ENCODE measurements around the gene BAZ1B.
A peak's percentile ranks its signal among the peaks of the same experiment; 100 is the strongest.

Gene BAZ1B

DNA sequence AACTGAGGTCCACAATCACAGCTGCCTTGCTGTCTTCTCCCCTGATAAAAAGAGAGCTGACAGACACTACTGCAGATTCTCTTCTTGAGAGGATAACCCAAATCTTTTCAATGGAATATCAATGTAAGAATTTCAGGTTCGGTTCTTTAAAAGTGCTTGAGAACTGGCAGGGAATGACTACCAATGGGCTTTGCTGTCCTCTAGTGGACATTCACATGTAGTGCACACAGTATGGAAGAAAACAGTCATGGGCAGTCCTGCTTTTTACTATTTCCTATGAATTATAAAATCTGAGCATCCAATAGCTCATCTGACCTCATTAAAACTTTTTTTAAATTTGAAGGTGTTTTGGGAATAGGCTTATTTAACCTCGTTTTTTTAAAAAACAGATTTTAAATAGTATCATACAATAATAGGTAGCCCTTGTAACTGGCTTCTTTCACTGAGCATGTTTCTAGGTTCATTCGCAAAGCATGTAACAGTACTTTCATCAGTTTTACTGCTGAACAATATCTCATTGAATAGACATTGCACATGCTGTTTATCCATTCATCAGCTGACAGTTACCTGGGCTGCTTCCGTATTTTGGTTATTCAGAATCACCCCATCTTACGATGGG, 70.2 kb downstream of the BAZ1B start:
- POLR2A ChIA-PET = no interaction called here
- no peak overlapping the region for H3K27ac ChIP-seq (ENCODE audit: insufficient read depth in 1 of 2, low read depth in 1 of 2, low read length in 2 of 2, poor library complexity in 1 of 2, severe bottlenecking in 2 of 2)
- peaks cover 22 to 83% (median 59%) of the 10 kb centered on the region in 4 experiments for H3K36me3 ChIP-seq (ENCODE audit: control insufficient read depth in 4 of 4, insufficient read depth in 4 of 4, low read length in 3 of 4)
- H3K9me3 ChIP-seq (ENCODE audit: control extremely low read depth in 1 of 5, control insufficient read depth in 4 of 5, insufficient read depth in 2 of 5, low read depth in 1 of 5, low read length in 4 of 5) = no peaks in the 10 kb centered on the region
- DNase-seq = peak; percentile 66 to 82 (median 76)
- CTCF ChIA-PET = interaction anchor here (0.6 to 3.2 kb wide), 22 partner anchors 8 to 146 kb away, joined by 3 to 15 read pairs (median 4); no protein-coding TSS in a partner anchor
- H3K27me3 ChIP-seq (replicated peaks in 2 of 5; ENCODE audit: control insufficient read depth in 4 of 5, insufficient read depth in 5 of 5, low read length in 4 of 5) = no peaks in the 10 kb centered on the region
- H3K4me1 ChIP-seq (ENCODE audit: control extremely low read depth in 1 of 4, control insufficient read depth in 4 of 4, insufficient read depth in 4 of 4, low read length in 3 of 4) = peaks cover 0 to 3% (median 0%) of the 10 kb centered on the region in 4 experiments
- WGBS (ENCODE audit: insufficient coverage) = 96% methylated on average over 3 of the region's 5 CpGs
- no peak overlapping the region for H3K4me3 ChIP-seq (ENCODE audit: control insufficient read depth in 1 of 7, extremely low read depth in 1 of 7, insufficient read depth in 4 of 7, low read depth in 2 of 7, low read length in 6 of 7)

DNA sequence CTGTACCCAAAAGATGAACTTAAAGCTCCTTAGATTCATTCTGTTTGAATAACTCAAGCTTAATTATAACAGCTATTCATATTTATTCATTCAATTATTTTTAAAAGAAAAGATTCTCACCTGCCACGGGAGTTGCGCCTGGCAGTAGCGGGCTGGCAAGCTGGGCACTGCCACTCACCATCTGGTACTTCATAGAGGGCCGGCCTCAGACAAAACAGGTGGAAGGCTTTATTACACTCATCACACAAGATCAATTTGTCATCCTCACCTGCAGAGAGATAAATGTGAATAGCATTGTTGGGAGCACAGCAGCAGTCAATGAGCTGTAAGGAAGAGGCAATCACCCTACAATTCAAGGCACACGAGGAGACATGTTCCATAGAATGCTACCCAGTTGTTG, 72.7 kb downstream of the BAZ1B start:
- Histone ChIP-seq H3K27me3 (replicated peaks in 2 of 5; ENCODE audit: control insufficient read depth in 4 of 5, insufficient read depth in 5 of 5, low read length in 4 of 5) (no peaks in the 10 kb centered on the region), H3K36me3 (ENCODE audit: control insufficient read depth in 4 of 4, insufficient read depth in 4 of 4, low read length in 3 of 4) (peaks cover 20 to 82% (median 62%) of the 10 kb centered on the region in 4 experiments), H3K4me3 (ENCODE audit: control insufficient read depth in 1 of 7, extremely low read depth in 1 of 7, insufficient read depth in 4 of 7, low read depth in 2 of 7, low read length in 6 of 7) (no peak overlapping the region), H3K9me3 (ENCODE audit: control extremely low read depth in 1 of 5, control insufficient read depth in 4 of 5, insufficient read depth in 2 of 5, low read depth in 1 of 5, low read length in 4 of 5) (no peaks in the 10 kb centered on the region), H3K4me1 (ENCODE audit: control extremely low read depth in 1 of 4, control insufficient read depth in 4 of 4, insufficient read depth in 4 of 4, low read length in 3 of 4) (peaks cover 0 to 3% (median 0%) of the 10 kb centered on the region in 4 experiments), H3K27ac (ENCODE audit: insufficient read depth in 1 of 2, low read depth in 1 of 2, low read length in 2 of 2, poor library complexity in 1 of 2, severe bottlenecking in 2 of 2) (no peak overlapping the region)
- ChIA-PET CTCF (interaction anchor here (0.9 kb wide), 1 partner anchor 9 kb away, joined by 6 read pairs; no protein-coding TSS in a partner anchor), POLR2A (no interaction called here)
- no peak for DNase-seq
- 100% methylated on average over 3 of the region's 5 CpGs for WGBS (ENCODE audit: insufficient coverage)

DNA sequence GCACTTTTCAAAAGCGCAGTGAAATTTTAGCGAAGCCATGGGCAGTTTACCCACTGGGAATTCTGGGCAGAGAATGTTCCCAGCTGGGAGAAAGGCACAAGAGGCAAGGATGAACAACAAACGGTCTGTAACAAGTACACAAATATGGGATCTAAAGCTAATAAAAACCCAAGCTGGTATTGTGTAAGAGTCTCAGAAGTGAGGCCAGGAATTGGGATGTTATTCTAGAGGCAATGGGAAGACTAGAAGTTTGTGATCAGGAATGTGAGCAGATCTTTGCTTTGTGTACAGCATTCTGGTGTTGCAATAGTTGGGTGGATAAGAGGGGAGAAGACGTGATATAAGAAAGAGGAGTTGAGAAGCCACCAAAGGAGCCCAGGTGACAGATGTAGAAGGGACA, 73.5 kb downstream of the BAZ1B start:
- Histone ChIP-seq H3K27me3 (replicated peaks in 2 of 5; ENCODE audit: control insufficient read depth in 4 of 5, insufficient read depth in 5 of 5, low read length in 4 of 5) (no peaks in the 10 kb centered on the region), H3K9me3 (ENCODE audit: control extremely low read depth in 1 of 5, control insufficient read depth in 4 of 5, insufficient read depth in 2 of 5, low read depth in 1 of 5, low read length in 4 of 5) (no peaks in the 10 kb centered on the region), H3K4me1 (ENCODE audit: control extremely low read depth in 1 of 4, control insufficient read depth in 4 of 4, insufficient read depth in 4 of 4, low read length in 3 of 4) (peaks cover 0 to 3% (median 0%) of the 10 kb centered on the region in 4 experiments), H3K27ac (ENCODE audit: insufficient read depth in 1 of 2, low read depth in 1 of 2, low read length in 2 of 2, poor library complexity in 1 of 2, severe bottlenecking in 2 of 2) (no peak overlapping the region), H3K4me3 (ENCODE audit: control insufficient read depth in 1 of 7, extremely low read depth in 1 of 7, insufficient read depth in 4 of 7, low read depth in 2 of 7, low read length in 6 of 7) (no peak overlapping the region), H3K36me3 (ENCODE audit: control insufficient read depth in 4 of 4, insufficient read depth in 4 of 4, low read length in 3 of 4) (peaks cover 20 to 88% (median 66%) of the 10 kb centered on the region in 4 experiments)
- WGBS (ENCODE audit: insufficient coverage) = 94% methylated on average over 4 of the region's 4 CpGs
- DNase-seq = no peak
- CTCF ChIA-PET = interaction anchor here (0.9 to 1.9 kb wide), 3 partner anchors 10 to 125 kb away, joined by 6 to 8 read pairs (median 6); no protein-coding TSS in a partner anchor
- POLR2A ChIA-PET = no interaction called here

DNA sequence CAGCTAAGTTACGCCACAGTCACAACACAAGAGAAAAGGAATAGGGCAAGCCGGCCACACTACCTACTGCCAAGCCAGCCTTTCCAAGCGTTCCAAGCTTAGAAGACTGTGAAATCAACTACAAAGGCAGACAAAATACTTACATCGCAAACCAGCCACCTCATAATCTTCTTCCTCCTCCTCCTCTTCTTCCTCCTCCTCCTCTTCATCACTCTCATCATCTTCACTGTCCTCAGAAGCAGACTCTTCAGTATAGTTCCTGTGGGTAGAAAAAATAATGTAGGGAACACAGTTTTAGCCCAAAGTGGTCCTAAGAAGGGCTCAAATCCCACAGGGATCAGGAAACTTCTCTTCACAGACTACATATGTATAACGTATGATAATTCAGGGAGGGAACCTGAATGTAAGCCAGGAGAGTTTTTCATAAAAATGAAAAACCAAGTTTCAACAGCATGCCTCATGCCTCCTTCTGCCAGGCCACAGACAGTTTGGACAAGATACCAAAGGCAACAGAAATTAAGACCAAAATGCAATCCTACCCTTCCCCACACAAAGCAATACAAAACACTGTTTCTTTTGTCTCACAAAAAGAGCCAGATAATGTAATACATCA, 74.9 kb downstream of the BAZ1B start:
- POLR2A ChIA-PET = no interaction called here
- CTCF ChIA-PET = interaction anchor here (0.6 to 1.9 kb wide), 3 partner anchors 16 to 123 kb away, joined by 3 to 8 read pairs (median 6); no protein-coding TSS in a partner anchor
- no peak overlapping the region for H3K27ac ChIP-seq (ENCODE audit: insufficient read depth in 1 of 2, low read depth in 1 of 2, low read length in 2 of 2, poor library complexity in 1 of 2, severe bottlenecking in 2 of 2)

DNA sequence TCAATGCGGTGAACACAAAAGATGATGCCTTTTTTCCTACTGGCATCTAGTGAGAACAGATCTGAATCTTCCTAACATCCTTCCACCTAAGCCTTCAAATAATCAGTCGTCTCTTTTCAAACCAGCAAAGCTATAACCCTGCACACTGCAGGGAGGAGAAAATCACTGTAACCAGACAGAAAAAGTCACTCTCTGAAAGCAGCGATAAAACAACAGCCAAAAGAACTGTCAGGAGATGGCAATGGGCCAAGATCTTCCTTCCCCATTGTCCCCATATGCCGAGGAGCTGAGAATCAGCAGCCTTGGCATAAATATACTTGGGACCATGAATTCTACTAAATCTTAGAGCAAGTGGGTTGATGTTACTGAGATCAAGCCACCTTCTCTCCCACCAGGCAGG, 75.4 kb downstream of the BAZ1B start:
- H3K36me3 ChIP-seq (ENCODE audit: control insufficient read depth in 4 of 4, insufficient read depth in 4 of 4, low read length in 3 of 4) = peaks cover 20 to 96% (median 78%) of the 10 kb centered on the region in 4 experiments
- ChIA-PET POLR2A (no interaction called here), CTCF (interaction anchor here (0.6 to 1.9 kb wide), 3 partner anchors 17 to 123 kb away, joined by 3 to 8 read pairs (median 6); no protein-coding TSS in a partner anchor)
- DNase-seq = no peak
- H3K27me3 ChIP-seq (replicated peaks in 2 of 5; ENCODE audit: control insufficient read depth in 4 of 5, insufficient read depth in 5 of 5, low read length in 4 of 5) = no peaks in the 10 kb centered on the region
- no peak overlapping the region for H3K4me3 ChIP-seq (ENCODE audit: control insufficient read depth in 1 of 7, extremely low read depth in 1 of 7, insufficient read depth in 4 of 7, low read depth in 2 of 7, low read length in 6 of 7)
- 83% methylated on average over 2 of the region's 4 CpGs for WGBS (ENCODE audit: insufficient coverage)
- H3K9me3 ChIP-seq (ENCODE audit: control extremely low read depth in 1 of 5, control insufficient read depth in 4 of 5, insufficient read depth in 2 of 5, low read depth in 1 of 5, low read length in 4 of 5) = no peaks in the 10 kb centered on the region
- no peaks in the 10 kb centered on the region for H3K4me1 ChIP-seq (ENCODE audit: control extremely low read depth in 1 of 4, control insufficient read depth in 4 of 4, insufficient read depth in 4 of 4, low read length in 3 of 4)
- no peak overlapping the region for H3K27ac ChIP-seq (ENCODE audit: insufficient read depth in 1 of 2, low read depth in 1 of 2, low read length in 2 of 2, poor library complexity in 1 of 2, severe bottlenecking in 2 of 2)

More for the DNA sequence above, 74.9 kb downstream of the BAZ1B start:
- Histone ChIP-seq H3K36me3 (ENCODE audit: control insufficient read depth in 4 of 4, insufficient read depth in 4 of 4, low read length in 3 of 4) (peaks cover 20 to 94% (median 75%) of the 10 kb centered on the region in 4 experiments), H3K4me1 (ENCODE audit: control extremely low read depth in 1 of 4, control insufficient read depth in 4 of 4, insufficient read depth in 4 of 4, low read length in 3 of 4) (no peaks in the 10 kb centered on the region), H3K9me3 (ENCODE audit: control extremely low read depth in 1 of 5, control insufficient read depth in 4 of 5, insufficient read depth in 2 of 5, low read depth in 1 of 5, low read length in 4 of 5) (no peaks in the 10 kb centered on the region), H3K4me3 (ENCODE audit: control insufficient read depth in 1 of 7, extremely low read depth in 1 of 7, insufficient read depth in 4 of 7, low read depth in 2 of 7, low read length in 6 of 7) (no peak overlapping the region), H3K27me3 (replicated peaks in 2 of 5; ENCODE audit: control insufficient read depth in 4 of 5, insufficient read depth in 5 of 5, low read length in 4 of 5) (no peaks in the 10 kb centered on the region)
- DNase-seq = no peak
- 84% methylated on average over 2 of the region's 5 CpGs for WGBS (ENCODE audit: insufficient coverage)

DNA sequence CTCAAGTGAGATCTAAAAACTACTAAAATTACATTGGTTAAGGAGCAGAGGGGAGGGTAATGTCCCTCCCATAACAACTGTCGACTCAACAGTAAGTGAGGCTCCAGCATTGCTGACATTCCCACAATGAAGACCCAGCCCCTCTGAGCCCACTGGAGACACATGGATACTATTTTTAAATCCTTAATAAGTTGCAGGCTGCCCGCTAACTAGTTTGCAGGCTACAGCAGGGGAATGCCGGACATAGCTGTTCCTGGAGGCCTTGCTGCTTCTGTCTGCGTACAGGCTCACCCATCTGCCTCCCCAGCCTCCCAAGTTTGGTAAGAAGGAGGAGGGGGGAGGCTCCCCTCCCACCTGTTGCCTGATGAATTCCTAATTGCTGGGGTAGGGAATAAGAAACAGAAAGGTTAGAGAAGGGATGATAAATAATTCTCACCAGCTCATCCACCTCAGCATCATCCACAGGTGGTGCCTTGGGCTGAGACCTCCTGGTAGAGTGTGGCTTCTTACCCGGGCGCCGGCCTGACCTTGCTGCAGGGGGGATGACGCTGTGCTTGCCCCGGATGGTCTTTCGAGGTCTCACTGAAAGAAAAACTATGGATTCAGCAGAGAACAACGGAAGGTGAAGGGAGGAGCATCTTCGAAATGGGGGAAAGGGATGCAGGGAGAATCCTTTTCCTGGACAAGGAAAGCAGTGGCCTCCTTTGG, 78.4 kb downstream of the BAZ1B start:
- Histone ChIP-seq H3K27ac (ENCODE audit: insufficient read depth in 1 of 2, low read depth in 1 of 2, low read length in 2 of 2, poor library complexity in 1 of 2, severe bottlenecking in 2 of 2) (no peak overlapping the region), H3K36me3 (ENCODE audit: control insufficient read depth in 4 of 4, insufficient read depth in 4 of 4, low read length in 3 of 4) (peaks cover 11 to 92% (median 70%) of the 10 kb centered on the region in 4 experiments), H3K27me3 (replicated peaks in 2 of 5; ENCODE audit: control insufficient read depth in 4 of 5, insufficient read depth in 5 of 5, low read length in 4 of 5) (no peaks in the 10 kb centered on the region), H3K4me3 (ENCODE audit: control insufficient read depth in 1 of 7, extremely low read depth in 1 of 7, insufficient read depth in 4 of 7, low read depth in 2 of 7, low read length in 6 of 7) (no peak overlapping the region), H3K4me1 (ENCODE audit: control extremely low read depth in 1 of 4, control insufficient read depth in 4 of 4, insufficient read depth in 4 of 4, low read length in 3 of 4) (no peaks in the 10 kb centered on the region), H3K9me3 (ENCODE audit: control extremely low read depth in 1 of 5, control insufficient read depth in 4 of 5, insufficient read depth in 2 of 5, low read depth in 1 of 5, low read length in 4 of 5) (no peaks in the 10 kb centered on the region)
- POLR2A ChIA-PET = no interaction called here
- CTCF ChIA-PET = interaction anchor here (1.4 to 3.2 kb wide), 2 partner anchors 8 to 9 kb away, joined by 5 to 15 read pairs; no protein-coding TSS in a partner anchor
- DNase-seq = no peak
- 98% methylated on average over 11 of the region's 12 CpGs for WGBS (ENCODE audit: insufficient coverage)

Measured in common myeloid progenitor, CD34-positive (primary cell).